ENCODE measurements around the gene HDAC4. TPM values are rescaled to one million over a fixed set of nuclear protein-coding genes. Genes with fewer than 3 reads are reported as not detected.

Gene HDAC4
- total and polyA plus RNA-seq, 10 of the 15 experiments (the other 5 are each of a cell fraction or from before 2014, with no cell fraction given), result 0.22 to 15.7 (median 4.8) TPM

DNA sequence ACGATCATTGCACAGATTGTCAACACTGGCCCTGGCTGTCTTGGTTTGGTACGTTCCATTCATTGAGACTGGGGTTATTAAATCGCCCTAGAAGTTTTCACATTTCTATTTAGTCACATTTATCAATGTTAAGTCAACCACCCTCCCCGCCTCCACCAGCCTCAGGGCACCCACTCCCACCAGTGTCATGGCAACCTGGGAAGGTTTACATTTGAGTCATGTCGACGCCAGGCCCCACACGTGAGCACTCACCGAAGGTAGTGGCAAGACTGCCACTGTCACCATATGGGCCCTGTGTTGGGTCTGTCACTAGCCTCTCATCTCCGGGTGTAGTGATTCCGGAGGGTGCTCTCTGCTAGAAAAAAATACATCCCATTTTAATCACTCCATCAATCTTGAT, 358.8 kb downstream of the HDAC4 start:
- Histone ChIP-seq H3K9ac (ENCODE audit: control insufficient read depth, insufficient read depth, low read length) (no peak overlapping the region), H3K79me2 (ENCODE audit: control insufficient read depth, insufficient read depth, low read length) (no peaks in the 10 kb centered on the region), H3K9me3 (replicated peaks; ENCODE audit: control insufficient read depth, insufficient read depth, low read length) (no peaks in the 10 kb centered on the region), H4K20me1 (ENCODE audit: control insufficient read depth, insufficient read depth) (no peaks in the 10 kb centered on the region), H3K4me3 (no peak overlapping the region), H3K27me3 (replicated peaks in 1 of 2; ENCODE audit: control insufficient read depth in 2 of 2, insufficient read depth in 2 of 2, low read length in 1 of 2) (no peaks in the 10 kb centered on the region), H2AFZ (ENCODE audit: control insufficient read depth, low read depth, low read length) (no peak overlapping the region), H3K4me1 (ENCODE audit: control insufficient read depth, insufficient read depth, low read length) (no peaks in the 10 kb centered on the region), H3K4me2 (ENCODE audit: control insufficient read depth, insufficient read depth) (no peak overlapping the region), H3K36me3 (ENCODE audit: control insufficient read depth in 2 of 2, insufficient read depth in 2 of 2, low read length in 1 of 2) (no peaks in the 10 kb centered on the region), H3K27ac (ENCODE audit: control insufficient read depth, insufficient read depth) (no peak overlapping the region)
- ChIA-PET POLR2A (no interaction called here), SMC1A (ENCODE audit: uncharacterized antibody, unreplicated experiment) (interaction anchor here (0.6 kb wide), 1 partner anchor 157 kb away, joined by 3 read pairs; no protein-coding TSS in a partner anchor), RAD21 (ENCODE audit: unreplicated experiment) (no interaction called here), CTCF (no interaction called here)
- TF ChIP-seq CBX3 (IDR thresholded peaks at IDR 0.05; ENCODE audit: borderline replicate concordance, low read depth) (no peak), CUX1 (IDR thresholded peaks at IDR 0.05; ENCODE audit: insufficient replicate concordance, low read depth, low read length) (no peak), IKZF1 (conservative IDR thresholded peaks at IDR 0.05) (no peak), USF1 (IDR thresholded peaks at IDR 0.05; ENCODE audit: borderline replicate concordance, extremely low read length, insufficient read depth, low read depth, low read length) (no peak), BRCA1 (IDR thresholded peaks at IDR 0.05; ENCODE audit: low read depth, low read length) (no peak)
- FAIRE-seq (no peak), ATAC-seq (no peak), DNase-seq (ENCODE audit: low read depth, low spot score) (no peak)
- WGBS (ENCODE audit: insufficient coverage, insufficient replicate concordance, low lambda C conversion rate, missing lambda C conversion rate), result 37% methylated on average over 10 of the region's 10 CpGs
- in situ Hi-C loops (cut with MboI) (no loop called here), intact Hi-C loops (cut with micrococcal nuclease; ENCODE audit: unreplicated experiment) (no loop called here)
- no TSS peak for BruUV-seq (replicated peaks)

All from GM12878 (cell line).